Astrocyte (in vitro differentiated cells and primary cell): Measurements from ENCODE around the gene PIP4K2A. TPM values are rescaled to one million over a fixed set of nuclear protein-coding genes. Genes with fewer than 3 reads are reported as not detected.

ENCODE experiments used
- DNase-seq: peaks from one replicate; pipeline ENCODE4 v3.0.0-alpha.2; 2010; ENCODE audit warnings: low read depth
- FAIRE-seq: peaks from 2 replicates; lab custom pipeline; 2011; peaks lifted over from hg19 to GRCh38; lab: Jason Lieb, UNC
- H2AFZ ChIP-seq: 2 replicates; pipeline ENCODE4 v1.6.0; 2012; ENCODE audit warnings: low read depth, low read length, inconsistent platforms
- H3K27ac ChIP-seq: 2 replicates; pipeline ENCODE4 v1.5.1; 2011; ENCODE audit warnings: low read depth, low read length, inconsistent platforms
- H3K27me3 ChIP-seq: 2 replicates; pipeline ENCODE4 v1.6.0; 2011; ENCODE audit warnings: low read length, inconsistent platforms; ENCODE audit not compliant: insufficient read depth
- H3K36me3 ChIP-seq: 2 replicates; pipeline ENCODE4 v1.5.1; 2011; ENCODE audit warnings: low read length, inconsistent platforms; ENCODE audit not compliant: insufficient read depth
- H3K4me1 ChIP-seq: 2 replicates; pipeline ENCODE4 v1.5.1; 2011; ENCODE audit warnings: low read length, inconsistent platforms; ENCODE audit not compliant: insufficient read depth
- H3K4me2 ChIP-seq: 2 replicates; pipeline ENCODE4 v1.6.0; 2012; ENCODE audit warnings: low read length, inconsistent platforms
- H3K4me3 ChIP-seq: 2 replicates; pipeline ENCODE4 v1.5.1; 2011; ENCODE audit warnings: low read depth, mild to moderate bottlenecking, low read length, inconsistent platforms; ENCODE audit not compliant: insufficient read depth
- H3K79me2 ChIP-seq: 2 replicates; pipeline ENCODE4 v1.6.0; 2012; ENCODE audit warnings: mild to moderate bottlenecking, low read length, inconsistent platforms; ENCODE audit not compliant: insufficient read depth
- H3K9ac ChIP-seq: 2 replicates; pipeline ENCODE4 v1.6.0; 2012; ENCODE audit warnings: mild to moderate bottlenecking, low read length, inconsistent platforms
- H3K9me3 ChIP-seq: 2 replicates; pipeline ENCODE4 v1.5.1; 2012; ENCODE audit warnings: low read depth, mild to moderate bottlenecking, low read length, inconsistent platforms; ENCODE audit not compliant: insufficient read depth
- H4K20me1 ChIP-seq: 2 replicates; pipeline ENCODE4 v1.6.0; 2012; ENCODE audit warnings: low read length, inconsistent platforms; ENCODE audit not compliant: insufficient read depth
- H3K27ac Mint-ChIP-seq: one replicate; pipeline ENCODE4 v1.8.0; 2021; ENCODE audit warnings: mild to moderate bottlenecking, mixed read lengths; ENCODE audit not compliant: unreplicated experiment
- H3K27me3 Mint-ChIP-seq: one replicate; pipeline ENCODE4 v1.8.0; 2021; ENCODE audit warnings: low read depth, mixed read lengths; ENCODE audit not compliant: unreplicated experiment
- H3K36me3 Mint-ChIP-seq: one replicate; pipeline ENCODE4 v1.8.0; 2021; ENCODE audit warnings: low read depth, mixed read lengths; ENCODE audit not compliant: unreplicated experiment
- H3K4me1 Mint-ChIP-seq: one replicate; pipeline ENCODE4 v1.8.0; 2021; ENCODE audit warnings: low read depth, mixed read lengths; ENCODE audit not compliant: unreplicated experiment
- H3K4me3 Mint-ChIP-seq: one replicate; pipeline ENCODE4 v1.8.0; 2021; ENCODE audit warnings: mild to moderate bottlenecking, moderate library complexity, mixed read lengths; ENCODE audit not compliant: unreplicated experiment
- H3K9me3 Mint-ChIP-seq: one replicate; pipeline ENCODE4 v1.8.0; 2021; ENCODE audit warnings: mild to moderate bottlenecking, mixed read lengths; ENCODE audit not compliant: unreplicated experiment
- CTCF ChIP-seq: IDR thresholded peaks from 2 replicates; pipeline ENCODE4 v1.5.1; 2011; ENCODE audit warnings: low read depth, mild to moderate bottlenecking, inconsistent platforms, low read length, moderate library complexity; ENCODE audit not compliant: insufficient read depth
- EZH2 ChIP-seq: IDR thresholded peaks from 2 replicates; pipeline ENCODE4 v1.6.1; 2012; ENCODE audit warnings: mild to moderate bottlenecking, low read length, inconsistent platforms; ENCODE audit not compliant: insufficient read depth
- total RNA-seq: library from RNA; stranded (reverse); gene quantifications from 2 replicates; pipeline ENCODE4 v1.2.1, GENCODE V29; 2021

PIP4K2A gene
- total RNA-seq, 1 donor from 2014 or later: 36.8 TPM

- no peaks in the 10 kb centered on the region for H3K9me3 Mint-ChIP-seq
- no peak overlapping the region for H3K27ac ChIP-seq
- peaks cover 4% of the 10 kb centered on the region for H4K20me1 ChIP-seq
- H3K36me3 ChIP-seq: no peaks in the 10 kb centered on the region
- H3K9ac ChIP-seq: no peak overlapping the region
- no peaks in the 10 kb centered on the region for H3K27me3 Mint-ChIP-seq
- no peak overlapping the region for H3K4me2 ChIP-seq
- no peak overlapping the region for H3K4me3 ChIP-seq
- peaks cover 14% of the 10 kb centered on the region for H3K79me2 ChIP-seq
- H3K27ac Mint-ChIP-seq: no peak overlapping the region
- no peaks in the 10 kb centered on the region for H3K36me3 Mint-ChIP-seq
- no peak overlapping the region for H3K4me3 Mint-ChIP-seq
- peaks cover 3% of the 10 kb centered on the region for H3K4me1 ChIP-seq
- TF ChIP-seq EZH2 (no peak), CTCF (no peak)
- FAIRE-seq: no peak
- no peak overlapping the region for H2AFZ ChIP-seq
- H3K27me3 ChIP-seq: no peaks in the 10 kb centered on the region
- no peak for DNase-seq
- H3K4me1 Mint-ChIP-seq: no peaks in the 10 kb centered on the region
- H3K9me3 ChIP-seq: no peaks in the 10 kb centered on the region
Measured at GRCh38 chr10:22717728-22718127, 3.4 kb upstream of the PIP4K2A start.

GRCh38 chr10:22716943-22717342 is 2.6 kb upstream of the PIP4K2A start:
- H3K4me3 Mint-ChIP-seq: no peak overlapping the region
- no peaks in the 10 kb centered on the region for H3K36me3 ChIP-seq
- no peak overlapping the region for H3K4me2 ChIP-seq
- no peaks in the 10 kb centered on the region for H3K27me3 ChIP-seq
- H2AFZ ChIP-seq: no peak overlapping the region
- H3K4me1 ChIP-seq: peaks cover 11% of the 10 kb centered on the region
- no peak for TF ChIP-seq EZH2
- no peak for TF ChIP-seq CTCF
- H4K20me1 ChIP-seq: peaks cover 11% of the 10 kb centered on the region
- H3K27ac Mint-ChIP-seq: no peak overlapping the region
- H3K9ac ChIP-seq: no peak overlapping the region
- DNase-seq (no peak), FAIRE-seq (no peak)
- H3K27ac ChIP-seq: no peak overlapping the region
- H3K9me3 Mint-ChIP-seq: no peaks in the 10 kb centered on the region
- H3K79me2 ChIP-seq: peaks cover 22% of the 10 kb centered on the region
- no peaks in the 10 kb centered on the region for H3K9me3 ChIP-seq
- H3K4me3 ChIP-seq: no peak overlapping the region
- peaks cover 4% of the 10 kb centered on the region for H3K4me1 Mint-ChIP-seq
- no peaks in the 10 kb centered on the region for H3K36me3 Mint-ChIP-seq
- H3K27me3 Mint-ChIP-seq: no peaks in the 10 kb centered on the region

- FAIRE-seq: no peak
- H3K9ac ChIP-seq: no peak overlapping the region
- Mint-ChIP-seq H3K9me3 (no peaks in the 10 kb centered on the region), H3K27ac (peak overlapping the region; percentile 36), H3K36me3 (no peaks in the 10 kb centered on the region), H3K27me3 (no peaks in the 10 kb centered on the region), H3K4me3 (peak overlapping the region; percentile 77), H3K4me1 (peaks cover 12% of the 10 kb centered on the region)
- H3K4me1 ChIP-seq: peaks cover 15% of the 10 kb centered on the region
- peak overlapping the region; percentile 92 for H3K4me2 ChIP-seq
- peaks cover 38% of the 10 kb centered on the region for H3K79me2 ChIP-seq
- H2AFZ ChIP-seq: peak overlapping the region; percentile 99
- DNase-seq: no peak
- H3K27ac ChIP-seq: no peak overlapping the region
- H4K20me1 ChIP-seq: peaks cover 28% of the 10 kb centered on the region
- no peaks in the 10 kb centered on the region for H3K36me3 ChIP-seq
- no peaks in the 10 kb centered on the region for H3K27me3 ChIP-seq
- H3K4me3 ChIP-seq: no peak overlapping the region
- H3K9me3 ChIP-seq: no peaks in the 10 kb centered on the region
- TF ChIP-seq EZH2: no peak
- TF ChIP-seq CTCF: no peak
Measured at GRCh38 chr10:22715290-22715625, 880 bp upstream of the PIP4K2A start.
